HL-60/S4 treated with retinoic acid at 250 ng/mL for 4 days and 3 days (cell line): ENCODE measurements around the gene RAB34.

ENCODE experiments used
- in situ Hi-C: fragments of 300-500 bp; cut with MboI; formaldehyde crosslinking; loops from 2 replicates; pipeline ENCODE4 v1.7.0; 2022; ENCODE audit warnings: low sequenced_read_pairs

Gene RAB34, protein sequence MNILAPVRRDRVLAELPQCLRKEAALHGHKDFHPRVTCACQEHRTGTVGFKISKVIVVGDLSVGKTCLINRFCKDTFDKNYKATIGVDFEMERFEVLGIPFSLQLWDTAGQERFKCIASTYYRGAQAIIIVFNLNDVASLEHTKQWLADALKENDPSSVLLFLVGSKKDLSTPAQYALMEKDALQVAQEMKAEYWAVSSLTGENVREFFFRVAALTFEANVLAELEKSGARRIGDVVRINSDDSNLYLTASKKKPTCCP

DNA sequence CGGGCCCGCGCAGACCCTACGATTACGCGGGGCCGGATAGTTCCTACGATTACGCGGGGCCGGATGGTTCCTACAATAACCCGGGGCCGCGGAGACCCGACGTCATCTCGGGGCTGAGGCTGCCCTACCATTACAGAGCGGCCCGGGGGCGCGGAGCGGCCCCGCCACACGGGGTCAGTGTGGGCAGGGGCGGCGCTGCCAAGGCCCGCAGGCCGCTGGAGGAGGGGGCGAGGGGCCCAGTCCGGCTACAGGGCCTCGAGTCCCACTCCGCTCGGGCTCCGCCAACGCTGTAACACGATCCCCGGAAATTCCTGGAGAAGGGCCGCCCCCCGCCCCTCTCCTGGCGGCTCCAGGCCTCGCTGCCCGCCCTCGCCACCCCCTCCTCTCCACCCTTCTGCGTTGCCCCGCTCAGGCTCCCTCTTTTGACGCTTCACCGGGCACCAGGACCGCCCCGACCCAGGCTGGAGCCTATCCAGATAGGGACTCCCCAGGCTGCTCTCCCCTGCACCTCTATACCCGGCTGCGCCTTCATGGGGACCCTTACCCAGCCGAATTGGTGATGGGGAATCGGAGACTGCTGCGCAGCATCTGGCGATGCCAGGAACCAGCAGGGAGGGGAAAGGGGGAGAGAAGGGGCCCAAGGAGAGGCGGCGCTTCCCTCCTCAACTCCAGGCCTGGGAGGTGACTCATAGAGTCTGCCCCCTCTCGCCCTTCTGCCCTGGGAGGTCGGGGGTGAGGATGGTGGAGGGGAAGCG lies at the start of gene RAB34:
Gene RAB34, minus strand, starts transcription at position 291 of the 755 bp plus-strand sequence. CDS start 602 bp downstream, outside the sequence.
- in situ Hi-C loops, result no loop called here

DNA sequence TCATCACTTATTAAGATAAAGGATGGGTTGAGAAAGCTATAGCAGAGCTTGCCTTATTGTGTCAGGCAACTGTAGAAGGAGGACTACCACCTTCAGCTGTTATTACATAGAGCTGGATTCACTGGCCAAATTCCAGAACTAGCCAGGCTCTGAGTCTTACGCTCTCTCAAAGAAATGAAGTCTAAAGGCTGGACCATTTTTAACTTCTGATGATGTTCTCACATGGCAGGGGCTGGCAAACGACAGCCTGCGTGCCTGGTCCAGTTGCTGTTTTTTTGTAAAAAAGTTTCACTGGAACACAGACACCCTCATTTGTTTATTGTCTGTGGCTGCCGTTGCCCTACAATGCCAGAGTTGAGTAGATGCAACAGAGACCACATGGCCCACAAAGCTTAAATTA lies 47.4 kb upstream of the RAB34 start:
- in situ Hi-C loops, result no loop called here

DNA sequence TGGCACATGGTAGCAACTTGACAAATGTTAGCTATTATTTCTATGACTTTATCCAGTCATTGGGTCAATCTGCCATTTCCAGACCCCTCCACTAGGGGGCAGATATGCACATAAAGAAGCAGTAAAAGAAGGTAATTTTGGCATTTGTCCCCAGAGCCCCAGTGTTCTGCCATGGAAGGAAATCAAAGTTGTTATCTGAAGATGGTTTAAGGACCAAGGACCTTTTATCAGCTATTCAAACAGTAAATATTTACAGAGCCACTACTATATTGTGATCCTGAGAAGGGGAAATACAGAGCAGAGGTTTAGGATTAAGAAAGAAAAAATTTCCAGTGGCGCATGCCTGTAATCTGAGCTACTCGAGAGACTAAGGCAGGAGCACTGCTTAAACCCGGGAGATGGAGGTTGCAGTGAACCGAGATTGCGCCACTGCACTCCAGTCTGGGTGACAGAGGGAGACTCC lies 46.2 kb upstream of the RAB34 start:
- in situ Hi-C loops, result no loop called here

DNA sequence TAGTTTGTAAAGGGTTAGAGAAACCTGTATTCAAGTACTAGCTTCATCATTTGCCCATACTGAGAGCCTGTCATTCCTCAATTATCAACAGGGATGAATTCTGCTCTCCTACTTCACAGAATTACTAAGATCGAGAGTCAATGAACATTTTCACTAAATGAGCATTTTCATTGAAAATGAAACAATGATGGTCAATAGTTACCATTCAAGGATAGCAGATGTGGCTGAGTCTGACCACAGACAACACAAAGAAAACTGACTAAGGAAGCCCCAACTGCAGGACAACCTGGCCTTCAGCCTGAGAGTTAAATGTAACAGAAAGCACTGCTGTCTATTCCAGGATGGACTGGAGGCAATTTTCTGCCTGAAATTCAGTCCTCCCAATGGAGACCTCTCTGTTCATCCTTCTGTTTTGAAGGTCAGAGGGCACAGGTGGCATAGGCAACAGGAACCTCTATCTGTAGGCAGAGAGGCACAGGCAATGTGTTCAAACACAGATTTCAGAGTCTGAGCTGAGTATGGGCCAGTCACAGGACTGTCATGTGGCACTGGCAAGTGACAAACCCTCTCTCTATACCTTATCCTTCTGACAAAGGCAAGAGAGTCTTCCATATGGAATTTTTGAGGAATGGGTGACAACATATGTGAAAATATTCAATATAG lies 45.6 kb upstream of the RAB34 start:
- in situ Hi-C loops, result no loop called here

DNA sequence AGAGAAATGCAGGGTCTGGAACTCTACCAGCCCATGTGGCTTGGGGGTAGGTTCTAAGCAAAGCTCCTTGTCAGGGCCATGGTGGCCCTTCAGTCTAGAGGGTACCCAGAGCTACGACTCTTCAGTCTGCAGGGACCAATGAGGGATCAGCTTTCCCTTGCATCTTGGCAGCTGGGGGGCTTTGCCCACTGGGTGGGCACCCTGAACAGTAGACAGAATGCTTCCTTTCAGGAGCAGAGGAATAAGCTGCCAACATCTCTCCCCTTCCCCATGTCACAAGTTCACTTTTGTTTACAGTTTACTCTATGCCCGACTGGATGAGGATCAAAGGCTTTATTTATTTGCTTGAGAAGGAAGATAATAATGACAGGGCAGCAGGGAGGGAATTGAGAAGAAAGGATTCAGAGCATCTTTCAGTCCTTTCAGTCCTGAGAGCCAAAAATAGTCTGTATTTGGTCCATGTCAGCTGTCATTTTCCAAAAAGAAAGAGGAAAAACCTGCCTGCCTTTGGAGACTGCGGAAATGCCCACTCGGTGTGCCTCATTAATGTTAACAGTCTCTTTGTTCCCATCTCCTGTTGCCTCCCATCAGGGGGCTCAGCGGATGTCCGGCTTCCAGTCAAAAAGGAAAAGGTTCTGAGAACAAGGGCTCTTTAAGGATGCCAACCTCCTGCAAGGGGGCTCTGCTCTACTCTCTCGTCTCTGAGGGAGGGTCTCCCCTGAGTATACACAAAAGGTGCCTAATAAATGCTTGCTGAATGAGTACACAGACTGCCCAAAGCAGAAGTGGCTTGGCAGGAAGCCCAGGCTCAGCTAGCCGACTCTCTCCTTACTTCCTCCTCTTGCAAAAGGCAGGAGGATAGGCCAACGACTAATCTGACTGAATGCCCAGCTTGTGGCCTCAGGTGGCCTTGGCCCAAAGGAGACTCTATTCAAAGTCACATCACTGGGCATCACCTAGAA lies 43.2 kb upstream of the RAB34 start:
- in situ Hi-C loops, result no loop called here

DNA sequence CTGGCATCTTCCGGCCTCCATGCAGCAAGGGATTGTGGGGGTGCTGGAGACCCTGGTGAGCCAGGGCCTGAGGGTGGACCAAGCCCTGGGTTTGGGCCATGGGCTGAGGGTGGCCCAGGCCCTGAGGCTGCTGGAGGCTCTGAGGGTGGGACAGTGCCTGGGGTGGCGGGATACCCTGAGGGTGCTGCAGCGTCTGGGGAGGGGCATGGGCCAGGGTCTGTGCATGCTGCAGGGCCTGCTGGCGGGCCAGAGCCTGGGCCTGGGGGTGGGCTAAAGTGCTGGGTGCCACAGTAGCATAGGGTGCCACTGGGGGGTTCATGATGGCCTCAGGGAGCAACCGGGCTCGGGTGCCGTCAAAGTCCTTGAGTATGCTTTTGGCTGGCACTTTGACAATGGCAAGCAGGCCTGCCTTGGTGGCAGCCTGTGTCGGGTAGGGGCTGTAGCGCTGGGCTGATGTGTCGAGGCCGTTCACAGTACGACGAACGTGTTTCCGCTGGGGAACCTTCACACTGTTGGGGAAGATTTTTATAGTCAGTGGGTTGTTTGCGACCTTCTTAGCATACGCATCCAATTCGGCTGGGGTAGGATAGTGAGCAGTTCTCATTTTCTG lies 41.7 kb upstream of the RAB34 start:
- in situ Hi-C loops, result no loop called here

DNA sequence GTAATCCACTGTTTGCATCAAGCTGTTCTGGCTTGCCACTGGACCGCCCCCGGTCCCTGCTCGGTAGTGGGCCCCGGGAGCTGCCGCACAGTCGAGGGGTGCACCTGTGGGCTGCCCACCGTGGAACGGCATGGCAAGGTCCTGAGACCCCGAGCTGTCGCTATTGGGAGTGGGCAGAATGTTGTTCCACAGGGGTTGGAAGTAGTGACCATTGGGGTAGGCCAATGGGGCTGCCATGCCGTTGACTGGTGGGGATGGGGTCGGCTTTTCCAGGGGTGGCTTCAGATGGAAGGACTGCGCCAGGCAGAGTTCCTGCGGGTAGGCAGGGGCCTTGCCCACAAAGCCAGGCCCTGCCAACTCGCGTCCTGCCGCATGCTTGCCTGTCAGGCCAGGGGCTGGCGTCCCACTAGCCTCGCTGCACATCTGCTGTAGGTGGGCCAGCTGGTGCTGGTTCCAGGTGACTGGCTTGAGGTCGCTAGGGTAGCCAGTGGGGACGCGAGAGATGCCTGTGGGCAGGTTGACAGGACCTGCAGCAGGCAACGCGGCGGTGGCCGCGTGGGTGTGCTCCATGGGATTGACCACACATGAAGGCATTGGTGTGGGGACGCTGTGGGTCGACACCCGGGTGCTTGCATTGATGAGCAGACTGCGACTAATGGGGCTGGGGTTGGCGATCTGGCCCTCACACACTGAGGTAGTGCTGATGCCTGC lies 40.9 kb upstream of the RAB34 start:
- in situ Hi-C loops, result no loop called here

DNA sequence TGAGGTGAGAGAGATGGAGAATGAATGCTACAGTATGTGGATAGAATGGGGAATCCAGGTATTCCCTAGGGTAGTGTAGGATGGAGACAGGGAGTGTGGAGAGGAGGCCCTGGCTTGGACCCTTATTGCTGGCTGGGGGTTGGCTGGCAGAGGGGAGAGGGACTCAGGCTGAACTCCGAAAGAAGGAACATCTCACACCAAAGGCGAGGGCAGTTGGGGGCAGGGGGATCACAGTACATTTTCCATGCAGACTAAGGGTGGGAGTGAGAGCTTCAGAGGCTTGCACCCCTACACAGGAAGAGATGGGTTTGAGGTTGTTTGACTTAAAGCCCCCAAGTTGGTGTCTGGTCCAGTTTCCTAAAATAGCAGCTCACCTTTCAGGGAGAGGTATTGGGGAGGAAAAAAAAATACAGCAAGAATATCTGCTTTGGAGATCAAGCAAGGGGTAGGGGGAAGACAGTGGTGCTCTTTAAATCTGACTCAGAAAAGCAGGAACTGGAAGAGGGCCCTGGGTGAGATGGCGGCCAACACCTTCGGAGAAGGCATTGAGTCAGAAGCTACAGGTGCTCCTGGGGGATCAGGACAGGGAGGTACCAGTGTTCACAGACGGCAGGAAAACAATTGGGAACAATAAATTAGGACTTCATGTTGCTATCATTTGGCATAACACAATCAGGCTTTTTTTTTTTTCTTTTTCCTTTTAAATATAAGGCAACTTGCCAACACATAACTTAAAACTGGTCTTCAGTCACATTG lies 38.6 kb upstream of the RAB34 start:
- in situ Hi-C loops, result no loop called here

DNA sequence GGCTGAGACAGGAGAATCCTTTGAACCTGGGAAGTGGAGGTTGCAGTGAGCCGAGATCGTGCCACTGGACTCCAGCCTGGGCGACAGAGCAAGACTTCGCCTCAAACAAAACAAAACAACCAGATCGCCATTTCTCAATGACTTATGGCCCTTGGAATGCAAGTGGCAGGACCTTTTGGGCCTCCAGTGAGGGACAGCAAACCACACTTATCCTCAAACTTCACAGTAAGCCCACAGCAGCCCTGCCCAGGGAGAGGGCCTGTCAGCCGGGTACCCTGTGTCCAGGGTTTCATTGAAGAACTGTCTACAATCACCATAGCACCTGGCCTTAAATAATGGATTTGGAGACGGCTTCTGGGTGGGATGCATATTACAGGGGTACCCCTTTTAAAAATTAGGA lies 37.8 kb upstream of the RAB34 start:
- in situ Hi-C loops, result no loop called here

DNA sequence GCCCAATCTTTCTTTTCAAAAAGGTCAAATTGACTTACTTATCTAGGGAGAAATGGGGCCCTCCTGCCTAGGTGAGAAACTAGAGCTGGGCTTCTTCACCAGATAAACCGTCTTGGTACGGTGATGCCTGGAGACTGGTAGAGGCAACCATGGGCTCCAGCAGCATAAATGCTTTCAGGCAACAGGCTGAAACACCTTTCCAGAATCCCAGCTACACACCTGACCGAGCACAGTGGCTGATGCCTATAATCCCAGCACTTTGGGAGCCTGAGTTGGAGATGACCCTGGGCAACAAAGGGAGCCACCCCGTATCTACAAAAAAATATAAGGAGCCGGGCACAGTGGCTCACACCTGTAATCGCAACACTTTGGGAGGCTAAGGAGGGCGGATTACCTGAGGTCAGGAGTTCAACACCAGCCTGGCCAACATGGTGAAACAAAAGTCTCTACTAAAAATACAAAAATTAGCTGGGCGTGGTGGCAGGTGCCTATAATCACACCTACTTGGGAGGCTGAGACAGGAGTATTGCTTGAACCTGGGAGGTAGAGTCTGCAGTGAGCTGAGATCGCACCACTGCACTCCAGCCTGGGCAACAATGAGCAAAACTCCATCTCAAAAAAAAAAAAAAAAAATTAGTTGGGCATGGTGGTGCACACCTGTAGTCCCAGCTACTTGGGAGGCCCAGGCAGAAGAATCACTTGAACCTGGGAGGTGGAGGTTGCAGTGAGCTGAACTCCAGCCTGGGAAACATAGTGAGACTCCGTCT lies 34.1 kb upstream of the RAB34 start:
- in situ Hi-C loops, result no loop called here

DNA sequence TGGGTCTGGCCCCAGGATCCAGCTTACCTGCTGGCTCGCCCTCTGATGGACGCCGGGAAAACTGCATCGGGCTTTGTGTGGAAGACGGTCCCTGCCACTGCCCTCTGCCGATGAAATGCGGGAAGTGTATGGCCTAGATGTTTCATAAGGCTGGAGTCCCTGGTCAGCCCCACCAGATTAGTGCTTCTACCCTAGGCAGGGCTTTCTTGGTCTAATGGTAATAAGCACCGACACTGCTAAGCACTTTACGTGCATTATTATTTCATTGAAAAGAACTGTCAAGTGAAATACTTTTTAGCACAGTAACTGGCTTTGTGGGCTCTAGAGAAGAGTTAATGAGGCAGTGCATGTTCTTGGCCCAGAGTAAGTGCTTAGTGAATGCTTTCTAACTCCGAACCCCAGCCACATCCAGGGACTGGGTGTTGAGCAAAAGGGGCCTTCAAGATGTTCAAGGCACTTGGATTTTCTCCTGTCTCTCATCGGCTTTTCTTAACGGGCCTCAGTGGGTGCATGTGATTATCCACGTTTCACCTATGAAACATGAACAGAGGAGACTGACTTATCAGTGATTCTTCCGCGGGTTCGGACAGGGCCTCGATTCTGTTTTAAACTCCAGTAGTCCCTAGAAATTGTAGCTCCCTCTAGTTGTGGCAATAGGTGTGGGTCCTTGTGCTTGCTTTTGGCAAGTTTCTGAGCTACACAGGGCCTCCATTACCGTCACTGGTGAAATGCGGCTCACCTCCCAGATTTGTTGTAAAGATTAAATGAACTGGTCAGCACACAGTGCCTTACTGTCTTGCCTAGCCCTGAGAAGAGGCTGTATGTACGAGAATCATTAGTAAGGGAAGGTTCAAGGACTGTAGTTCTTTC lies 32.7 kb upstream of the RAB34 start:
- in situ Hi-C loops, result no loop called here

DNA sequence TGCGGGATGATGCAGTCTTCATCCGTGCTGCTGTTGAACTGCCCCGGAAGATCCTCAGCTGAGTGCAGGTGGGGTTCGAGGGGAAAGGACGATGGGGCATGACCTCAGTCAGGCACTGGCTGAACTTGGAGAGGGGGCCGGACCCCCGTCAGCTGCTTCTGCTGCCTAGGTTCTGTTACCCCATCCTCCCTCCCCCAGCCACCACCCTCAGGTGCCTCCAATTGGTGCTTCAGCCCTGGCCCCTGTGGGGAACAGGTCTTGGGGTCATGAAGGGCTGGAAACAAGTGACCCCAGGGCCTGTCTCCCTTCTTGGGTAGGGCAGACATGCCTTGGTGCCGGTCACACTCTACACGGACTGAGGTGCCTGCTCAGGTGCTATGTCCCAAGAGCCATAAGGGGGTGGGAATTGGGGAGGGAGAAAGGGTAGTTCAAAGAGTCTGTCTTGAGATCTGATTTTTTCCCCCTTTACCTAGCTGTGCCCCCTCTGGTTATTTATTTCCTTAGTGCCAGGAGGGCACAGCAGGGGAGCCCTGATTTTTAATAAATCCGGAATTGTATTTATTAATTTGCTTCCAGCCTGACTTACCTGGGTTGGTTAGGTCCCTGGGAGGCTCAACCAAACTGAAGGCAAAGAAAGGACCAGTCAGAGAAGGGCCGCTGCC lies 32.0 kb upstream of the RAB34 start:
- in situ Hi-C loops, result loop anchor here (25.0 kb wide), 1 partner anchor 363 kb away; no protein-coding TSS in a partner anchor

DNA sequence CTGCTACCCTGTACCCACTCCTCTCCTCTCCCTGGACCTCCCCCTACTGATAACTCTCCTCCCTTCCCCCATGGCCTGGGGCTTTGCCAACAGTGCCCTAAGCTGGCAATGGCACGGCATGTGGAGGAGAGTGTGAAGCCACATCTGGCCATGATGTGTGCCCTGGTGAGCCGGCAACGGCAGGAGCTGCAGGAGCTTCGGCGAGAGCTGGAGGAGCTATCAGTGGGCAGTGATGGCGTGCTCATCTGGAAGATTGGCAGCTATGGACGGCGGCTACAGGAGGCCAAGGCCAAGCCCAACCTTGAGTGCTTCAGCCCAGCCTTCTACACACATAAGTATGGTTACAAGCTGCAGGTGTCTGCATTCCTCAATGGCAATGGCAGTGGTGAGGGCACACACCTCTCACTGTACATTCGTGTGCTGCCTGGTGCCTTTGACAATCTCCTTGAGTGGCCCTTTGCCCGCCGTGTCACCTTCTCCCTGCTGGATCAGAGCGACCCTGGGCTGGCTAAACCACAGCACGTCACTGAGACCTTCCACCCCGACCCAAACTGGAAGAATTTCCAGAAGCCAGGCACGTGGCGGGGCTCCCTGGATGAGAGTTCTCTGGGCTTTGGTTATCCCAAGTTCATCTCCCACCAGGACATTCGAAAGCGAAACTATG lies 31.3 kb upstream of the RAB34 start:
- in situ Hi-C loops, result loop anchor here (25.0 kb wide), 1 partner anchor 363 kb away; no protein-coding TSS in a partner anchor

DNA sequence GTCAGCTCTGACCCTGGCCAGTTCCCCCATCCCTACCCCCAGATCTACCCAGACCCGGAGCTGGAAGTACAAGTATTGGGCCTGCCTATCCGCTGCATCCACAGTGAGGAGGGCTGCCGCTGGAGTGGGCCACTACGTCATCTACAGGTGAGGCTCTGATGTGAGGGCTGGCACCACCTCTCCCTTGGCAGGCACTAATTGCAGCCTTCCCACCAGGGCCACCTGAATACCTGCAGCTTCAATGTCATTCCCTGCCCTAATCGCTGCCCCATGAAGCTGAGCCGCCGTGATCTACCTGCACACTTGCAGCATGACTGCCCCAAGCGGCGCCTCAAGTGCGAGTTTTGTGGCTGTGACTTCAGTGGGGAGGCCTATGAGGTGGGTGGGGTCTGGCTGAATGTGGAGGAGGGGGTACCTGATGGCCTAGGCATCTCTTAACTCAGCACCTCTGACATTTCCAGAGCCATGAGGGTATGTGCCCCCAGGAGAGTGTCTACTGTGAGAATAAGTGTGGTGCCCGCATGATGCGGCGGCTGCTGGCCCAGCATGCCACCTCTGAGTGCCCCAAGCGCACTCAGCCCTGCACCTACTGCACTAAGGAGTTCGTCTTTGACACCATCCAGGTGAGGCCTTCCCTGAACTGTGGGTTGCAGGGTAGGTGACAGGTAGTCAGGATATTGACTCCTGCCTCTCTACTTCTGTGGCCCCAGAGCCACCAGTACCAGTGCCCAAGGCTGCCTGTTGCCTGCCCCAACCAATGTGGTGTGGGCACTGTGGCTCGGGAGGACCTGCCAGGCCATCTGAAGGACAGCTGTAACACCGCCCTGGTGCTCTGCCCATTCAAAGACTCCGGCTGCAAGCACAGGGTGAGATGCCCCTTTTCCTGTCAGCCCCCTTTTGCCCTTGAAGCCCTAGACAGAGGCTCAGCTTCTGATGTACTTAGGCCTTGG lies 30.4 kb upstream of the RAB34 start:
- in situ Hi-C loops, result loop anchor here (25.0 kb wide), 1 partner anchor 364 kb away; no protein-coding TSS in a partner anchor
